GM12892 (cell line): ENCODE data around the gene SMIM41.

Experiments
- POLR2A ChIP-seq: IDR thresholded peaks from 2 replicates; pipeline ENCODE4 v1.6.1; 2011; ENCODE audit warnings: low read depth, low read length, control low read depth
- POLR2AphosphoS5 ChIP-seq: IDR thresholded peaks from 2 replicates; pipeline ENCODE4 v1.6.1; 2011; ENCODE audit warnings: low read depth, low read length, control low read depth

GRCh38 chr12:52050116-52050757, 29.3 kb upstream of the SMIM41 start:
- no peak for TF ChIP-seq POLR2A
- no peak for TF ChIP-seq POLR2AphosphoS5
